NCI-H748 (cell line): ENCODE measurements around the gene BCAT1.
A peak's percentile ranks its signal among the peaks of the same experiment; 100 is the strongest.

Experiments
- DNase-seq: peaks from one replicate; lab custom pipeline; 2025; ENCODE audit not compliant: unreplicated experiment; lab: John Stamatoyannopoulos, UW

Gene BCAT1

GRCh38 chr12:24948757-24949722 is at the start of gene BCAT1:
TSS of gene BCAT1 (minus strand) at chr12:24949101. CDS start at chr12:24948932, 169 bp downstream.
- peak; percentile 21 for DNase-seq

DNA sequence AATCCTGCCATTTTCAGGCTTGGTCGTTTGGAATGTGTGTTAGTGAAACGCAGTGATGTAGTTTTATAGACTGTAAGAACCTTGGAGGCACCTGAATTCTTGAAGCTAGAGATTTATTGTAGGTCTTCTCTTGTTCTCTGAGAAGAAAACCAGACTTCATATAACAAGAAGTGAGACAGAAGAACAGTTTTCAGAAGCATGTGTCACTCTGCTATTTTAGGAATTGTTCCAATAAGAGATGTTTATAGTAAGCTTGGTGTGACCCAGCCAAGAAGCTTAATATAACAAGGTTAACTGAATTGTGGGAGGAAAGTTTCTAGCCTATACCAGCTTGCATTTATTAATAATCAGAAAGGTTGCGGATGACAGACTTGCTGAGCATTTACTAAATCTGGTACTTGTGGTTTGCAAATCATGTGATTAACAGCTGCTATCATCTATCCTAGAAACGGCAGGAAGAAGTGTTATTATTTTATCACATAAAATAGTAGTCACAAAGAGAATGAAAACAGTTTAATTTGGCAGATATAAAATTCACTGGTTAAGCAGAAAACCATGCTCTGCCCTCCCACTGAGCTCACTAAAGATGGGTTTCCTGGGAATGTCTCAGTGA is 49.2 kb upstream of the BCAT1 start:
- no peak for DNase-seq

DNA sequence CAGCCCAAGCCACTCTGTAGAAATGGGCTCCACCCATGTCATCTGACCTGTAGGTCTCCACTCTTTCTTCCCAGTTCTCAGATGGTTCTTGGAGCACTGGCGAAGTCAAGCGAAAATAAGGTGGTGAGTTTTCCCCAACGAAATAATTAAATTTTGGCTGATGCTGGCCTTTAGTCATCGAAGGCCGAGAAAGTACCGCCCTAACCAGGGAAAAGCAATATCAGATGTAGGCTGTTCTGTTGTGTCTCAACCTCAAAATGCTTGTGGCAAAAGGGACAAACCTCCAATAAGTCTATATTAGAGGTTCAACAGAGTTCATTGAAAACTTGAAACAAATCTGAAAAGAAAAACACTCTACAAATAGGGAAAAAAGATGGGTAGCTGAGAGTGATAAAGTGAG is 48.6 kb upstream of the BCAT1 start:
- no peak for DNase-seq

- DNase-seq, result no peak
Measured at GRCh38 chr12:24996820-24997219, 47.9 kb upstream of the BCAT1 start.

DNA sequence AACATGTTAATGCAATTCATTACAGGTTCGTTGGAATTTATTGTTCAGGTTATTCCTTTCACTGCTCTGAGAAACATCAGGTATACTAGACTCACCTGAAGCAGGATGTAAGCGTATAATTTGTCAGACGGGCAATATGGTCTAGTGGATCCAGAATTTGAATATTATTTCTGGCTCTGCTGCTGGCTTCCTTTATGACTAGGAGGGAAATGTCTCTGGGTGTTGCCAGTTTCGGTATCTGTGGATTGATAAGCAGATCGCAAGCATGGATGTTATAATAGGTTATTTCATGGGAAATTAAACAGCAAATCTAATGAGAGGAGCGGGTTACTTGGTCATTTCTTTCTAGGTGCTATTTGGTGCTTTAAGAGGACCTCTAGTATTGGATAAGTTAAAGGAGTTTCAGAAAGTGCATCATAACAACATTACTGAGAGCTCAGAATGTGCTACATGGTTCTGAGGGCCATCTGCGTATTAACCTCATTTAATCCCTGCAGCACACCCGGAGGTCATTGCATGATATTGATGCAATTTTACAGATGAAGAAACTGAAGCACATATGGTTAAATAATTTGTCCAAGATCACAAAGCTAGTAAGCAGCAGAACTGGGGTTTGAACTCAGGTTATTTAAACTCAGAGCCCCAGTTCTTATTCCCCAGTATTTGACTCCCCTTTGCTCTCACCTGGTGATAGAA is 47.3 kb upstream of the BCAT1 start:
- DNase-seq, result no peak

GRCh38 chr12:24993793-24994192 is 44.9 kb upstream of the BCAT1 start:
- DNase-seq, result no peak

- peak; percentile 48 for DNase-seq
Measured at GRCh38 chr12:24991209-24992049, 42.5 kb upstream of the BCAT1 start.

DNA sequence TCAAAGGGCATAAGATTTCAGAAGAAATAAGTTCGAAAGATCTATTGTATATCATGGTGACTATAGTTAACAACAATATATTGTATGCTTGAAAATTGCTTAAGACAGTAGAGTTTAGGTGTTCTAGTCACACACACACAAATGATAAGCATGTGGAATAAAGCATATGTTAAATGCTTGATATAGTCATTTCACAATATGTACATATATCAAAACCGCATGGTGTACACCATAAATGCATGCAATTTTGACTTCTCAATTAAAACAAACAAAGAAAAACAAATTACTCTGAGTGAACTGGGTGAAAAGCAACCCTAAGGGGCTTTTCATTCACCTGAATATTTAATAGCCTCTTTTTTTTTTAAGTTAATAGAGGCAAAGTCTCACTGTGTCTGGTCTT is 40.3 kb upstream of the BCAT1 start:
- no peak for DNase-seq

- no peak for DNase-seq
Measured at GRCh38 chr12:24982250-24982649, 33.3 kb upstream of the BCAT1 start.

GRCh38 chr12:24979976-24980730 is 31.3 kb upstream of the BCAT1 start:
- DNase-seq, result no peak

- no peak for DNase-seq
Measured at GRCh38 chr12:24979329-24979728, 30.4 kb upstream of the BCAT1 start.

DNA sequence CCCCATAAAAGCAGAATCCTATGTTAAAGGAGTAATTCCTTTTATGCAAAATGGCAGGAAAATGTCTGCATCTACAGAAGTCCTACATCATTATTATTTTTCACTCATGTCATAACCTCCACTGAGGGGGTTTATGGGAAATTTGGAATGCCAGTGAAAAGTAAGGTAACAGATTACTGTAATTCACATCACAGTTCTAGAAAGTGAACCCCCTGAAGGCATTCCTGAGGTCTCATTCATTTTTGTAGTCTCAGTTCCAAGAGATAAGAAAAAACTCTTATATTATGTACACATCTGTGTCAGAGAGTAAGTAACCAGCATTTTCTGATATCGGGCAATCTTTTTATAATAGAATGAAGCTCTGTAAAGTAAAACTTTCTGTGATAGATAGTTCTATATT is 28.8 kb upstream of the BCAT1 start:
- DNase-seq, result no peak

- DNase-seq, result no peak
Measured at GRCh38 chr12:24977060-24977459, 28.2 kb upstream of the BCAT1 start.

DNA sequence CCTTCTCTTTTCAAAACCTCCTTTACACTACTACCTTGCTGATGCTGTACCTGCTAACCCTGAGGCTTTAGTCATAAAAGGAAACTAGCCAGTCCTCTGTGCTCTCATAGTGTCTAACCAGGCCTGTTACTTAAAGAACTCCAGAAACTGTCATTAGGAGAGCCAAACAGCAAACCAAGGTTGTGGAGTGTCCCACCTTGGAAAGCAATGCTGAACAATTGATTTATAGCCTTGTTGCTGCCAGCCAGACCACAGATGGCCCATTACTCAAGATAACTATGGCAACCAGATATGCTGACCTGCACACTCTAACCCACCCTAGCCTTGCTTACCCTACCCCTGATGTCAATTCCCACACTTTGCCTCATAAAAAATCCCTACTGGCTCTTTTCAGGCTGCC is 26.5 kb upstream of the BCAT1 start:
- no peak for DNase-seq

DNA sequence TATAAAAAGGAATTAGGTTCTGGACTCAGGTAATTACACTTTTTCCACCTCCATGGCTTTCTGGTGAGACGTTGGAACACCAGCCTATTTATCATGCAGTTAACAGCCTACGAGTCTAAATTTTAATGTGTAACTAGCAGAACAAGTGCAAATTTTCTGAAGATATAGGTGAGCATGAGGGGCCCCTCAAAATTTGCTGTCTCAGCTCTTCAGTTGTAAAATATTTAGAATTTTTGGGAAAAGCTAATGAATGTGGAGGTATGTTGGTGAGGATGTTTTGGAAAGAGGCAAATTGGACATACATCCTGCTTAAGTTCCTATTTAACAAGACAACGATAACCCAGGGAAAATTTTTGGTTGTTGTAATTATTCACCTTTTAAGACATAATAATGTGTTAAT is 25.3 kb upstream of the BCAT1 start:
- DNase-seq, result no peak

- DNase-seq, result no peak
Measured at GRCh38 chr12:24972078-24972477, 23.2 kb upstream of the BCAT1 start.

DNA sequence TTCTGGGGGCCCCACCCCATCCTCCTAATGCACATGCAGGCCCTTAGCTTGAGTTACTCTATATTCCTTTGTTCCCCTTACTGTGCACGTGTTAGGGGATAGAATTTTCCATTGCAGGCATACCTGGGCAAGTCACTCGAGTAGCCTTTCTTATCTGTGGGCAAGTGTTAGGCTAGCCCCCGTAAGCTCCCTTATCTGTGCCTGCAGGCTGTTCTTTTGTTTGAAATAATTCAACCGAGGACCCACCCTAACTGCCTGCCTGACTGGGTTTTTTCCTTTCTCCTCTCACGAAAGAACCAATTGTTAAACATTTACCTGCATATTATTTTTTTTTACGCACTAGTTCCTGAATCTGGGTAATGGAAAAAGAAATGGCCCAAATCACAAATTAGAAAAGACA is 21.3 kb upstream of the BCAT1 start:
- no peak for DNase-seq

GRCh38 chr12:24966951-24967564 is 18.2 kb upstream of the BCAT1 start:
- DNase-seq, result no peak

DNA sequence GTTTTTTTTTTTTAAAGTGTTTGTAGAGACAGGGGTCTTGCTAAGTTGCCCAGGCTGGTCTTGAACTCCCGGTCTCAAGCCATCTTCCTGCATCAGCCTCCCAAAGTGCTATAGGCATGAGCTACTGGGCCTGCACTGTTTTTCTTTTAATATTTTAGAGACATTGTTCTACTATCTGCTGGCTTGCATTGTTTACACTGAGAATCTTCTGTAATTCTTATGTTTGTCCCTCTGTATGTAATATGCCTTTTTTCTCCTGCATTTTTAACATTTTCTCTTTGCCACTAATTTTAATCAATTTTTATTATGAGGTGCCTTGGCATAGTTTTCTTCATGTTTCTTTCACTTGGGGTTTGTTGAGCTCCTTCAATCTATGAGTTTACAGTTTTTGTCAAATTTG is 15.4 kb upstream of the BCAT1 start:
- no peak for DNase-seq
